HepG2 (cell line): Measurements from ENCODE around the gene NDUFS7. TPM values are rescaled to one million over a fixed set of nuclear protein-coding genes. Genes with fewer than 3 reads are reported as not detected.

ENCODE experiments used
- ATAD3A ChIP-seq: sonication (generic); formaldehyde crosslinking; IDR thresholded peaks from 2 replicates; pipeline ENCODE4 v1.4.0; 2020; ENCODE audit warnings: missing genetic modification reagents
- DNMT1 ChIP-seq: sonication (generic); formaldehyde crosslinking; IDR thresholded peaks from 2 replicates; pipeline ENCODE4 v1.5.1; 2020; ENCODE audit warnings: mild to moderate bottlenecking, missing genetic modification reagents
- JUN ChIP-seq: sonication (generic); formaldehyde crosslinking; IDR thresholded peaks from 2 replicates; pipeline ENCODE4 v1.4.0; 2020; ENCODE audit warnings: mild to moderate bottlenecking, missing genetic modification reagents
- MEIS2 ChIP-seq: sonication (generic); formaldehyde crosslinking; IDR thresholded peaks from 2 replicates; pipeline ENCODE4 v1.9.0; 2021; ENCODE audit warnings: mild to moderate bottlenecking, missing genetic modification reagents
- MIER2 ChIP-seq: IDR thresholded peaks from 2 replicates; pipeline ENCODE4 v1.6.1; 2016; ENCODE audit warnings: missing biosample characterization, missing genetic modification reagents
- NFKB2 ChIP-seq: sonication (generic); formaldehyde crosslinking; IDR thresholded peaks from 2 replicates; pipeline ENCODE4 v1.4.0; 2020; ENCODE audit warnings: missing genetic modification reagents, borderline replicate concordance
- ONECUT2 ChIP-seq: sonication (generic); formaldehyde crosslinking; IDR thresholded peaks from 2 replicates; pipeline ENCODE4 v1.4.0; 2020; ENCODE audit warnings: missing genetic modification reagents
- PAF1 ChIP-seq: IDR thresholded peaks from 2 replicates; pipeline ENCODE4 v1.6.1; 2016; ENCODE audit warnings: missing genetic modification reagents, missing compliant biosample characterization
- RARA ChIP-seq: IDR thresholded peaks from 2 replicates; pipeline ENCODE4 v1.6.1; 2016; ENCODE audit warnings: missing genetic modification reagents, missing compliant biosample characterization
- RCOR2 ChIP-seq: IDR thresholded peaks from 2 replicates; pipeline ENCODE4 v1.6.1; 2016; ENCODE audit warnings: missing biosample characterization, missing genetic modification reagents
- SAFB2 ChIP-seq: sonication (generic); formaldehyde crosslinking; IDR thresholded peaks from 2 replicates; pipeline ENCODE4 v1.5.1; 2020; ENCODE audit warnings: missing genetic modification reagents, low read depth, mild to moderate bottlenecking, borderline replicate concordance
- SIN3B ChIP-seq: fragments of 150-350 bp; IDR thresholded peaks from 2 replicates; pipeline ENCODE4 v1.6.1; 2014; ENCODE audit warnings: low read length
- SRSF1 ChIP-seq: fragments of 200-400 bp; formaldehyde crosslinking; optimal IDR thresholded peaks from 2 replicates; pipeline ENCODE3; 2017; ENCODE audit warnings: mild to moderate bottlenecking, low read depth, low read length, moderate library complexity
- TGIF2 ChIP-seq: IDR thresholded peaks from 2 replicates; pipeline ENCODE4 v1.6.1; 2016; ENCODE audit warnings: control low read depth, missing compliant biosample characterization
- ZNF350 ChIP-seq: sonication (generic); formaldehyde crosslinking; IDR thresholded peaks from 2 replicates; pipeline ENCODE4 v1.4.0; 2020; ENCODE audit warnings: mild to moderate bottlenecking, low read depth, missing genetic modification reagents, borderline replicate concordance
- ZNF572 ChIP-seq: sonication (generic); formaldehyde crosslinking; IDR thresholded peaks from 2 replicates; pipeline ENCODE4 v1.5.1; 2020; ENCODE audit warnings: mild to moderate bottlenecking, missing genetic modification reagents
- ZNF614 ChIP-seq: IDR thresholded peaks from 2 replicates; pipeline ENCODE4 v1.6.1; 2018; ENCODE audit warnings: missing biosample characterization, missing genetic modification reagents, inconsistent platforms, borderline replicate concordance
- ZNF781 ChIP-seq: sonication (generic); formaldehyde crosslinking; IDR thresholded peaks from 2 replicates; pipeline ENCODE4 v1.5.1; 2020; ENCODE audit warnings: borderline replicate concordance, mild to moderate bottlenecking, missing genetic modification reagents; ENCODE audit errors: not compliant biosample characterization
- ZNF83 ChIP-seq: sonication (generic); formaldehyde crosslinking; IDR thresholded peaks from 2 replicates; pipeline ENCODE4 v1.4.0; 2020; ENCODE audit warnings: missing genetic modification reagents, mild to moderate bottlenecking, borderline replicate concordance
- ZSCAN31 ChIP-seq: sonication (generic); formaldehyde crosslinking; IDR thresholded peaks from 2 replicates; pipeline ENCODE4 v1.5.0; 2020; ENCODE audit warnings: low read depth, mild to moderate bottlenecking, missing genetic modification reagents
- polyA plus RNA-seq, 8 experiments: library from polyadenylated mRNA; depleted of rRNA in 3 of 8; stranded (reverse) in 7 of 8; unstranded in 1 of 8; fragments of >200 nt; fragmentation: Illumina TruSeq in 4 of 8; extraction: Trizol in 4 of 8; gene quantifications; 2 replicates each; pipeline versions ENCODE4 v1.2.1 to v1.2.3, GENCODE V29; 2011 to 2016; ENCODE audit warnings: low read depth in 4 of 8, missing spikeins in 1 of 8, mixed read lengths in 1 of 8; ENCODE audit not compliant: insufficient read depth in 1 of 8
- total RNA-seq, 5 experiments: library from RNA; depleted of rRNA; stranded (reverse); fragments of >200 nt; fragmentation: Illumina TruSeq; extraction: Trizol; gene quantifications; 2 replicates each; pipeline ENCODE4 v1.2.3, GENCODE V29; 2016; ENCODE audit warnings: low read depth in 1 of 5
- TF ChIP-seq, protein P1 (sequence below): sonication (generic); formaldehyde crosslinking; IDR thresholded peaks from 2 replicates; pipeline ENCODE4 v1.8.1; 2023; ENCODE audit warnings: missing genetic modification reagents, inconsistent platforms, borderline replicate concordance
- TF ChIP-seq, protein P2 (sequence below), 2 experiments: sonication (generic) in 1 of 2; formaldehyde crosslinking in 1 of 2; IDR thresholded peaks; 2 replicates each; pipeline versions ENCODE4 v1.4.0 to v1.6.1; 2018 to 2020; ENCODE audit warnings: missing genetic modification reagents in 2 of 2, borderline replicate concordance in 1 of 2, low read depth in 1 of 2, mild to moderate bottlenecking in 1 of 2, missing biosample characterization in 1 of 2
- TF ChIP-seq, protein P3 (sequence below): sonication (generic); formaldehyde crosslinking; IDR thresholded peaks from 2 replicates; pipeline ENCODE4 v1.5.0; 2020; ENCODE audit warnings: mild to moderate bottlenecking, missing genetic modification reagents
- TF ChIP-seq, protein P4 (sequence below): sonication (generic); formaldehyde crosslinking; IDR thresholded peaks from 2 replicates; pipeline ENCODE4 v1.4.0; 2020; ENCODE audit warnings: missing genetic modification reagents, mild to moderate bottlenecking, borderline replicate concordance

The NDUFS7 gene
- total and polyA plus RNA-seq, 2 of the 13 experiments (the other 11 are each of a cell fraction or from before 2014, with no cell fraction given), result 34.3 to 66.9 TPM

DNA sequence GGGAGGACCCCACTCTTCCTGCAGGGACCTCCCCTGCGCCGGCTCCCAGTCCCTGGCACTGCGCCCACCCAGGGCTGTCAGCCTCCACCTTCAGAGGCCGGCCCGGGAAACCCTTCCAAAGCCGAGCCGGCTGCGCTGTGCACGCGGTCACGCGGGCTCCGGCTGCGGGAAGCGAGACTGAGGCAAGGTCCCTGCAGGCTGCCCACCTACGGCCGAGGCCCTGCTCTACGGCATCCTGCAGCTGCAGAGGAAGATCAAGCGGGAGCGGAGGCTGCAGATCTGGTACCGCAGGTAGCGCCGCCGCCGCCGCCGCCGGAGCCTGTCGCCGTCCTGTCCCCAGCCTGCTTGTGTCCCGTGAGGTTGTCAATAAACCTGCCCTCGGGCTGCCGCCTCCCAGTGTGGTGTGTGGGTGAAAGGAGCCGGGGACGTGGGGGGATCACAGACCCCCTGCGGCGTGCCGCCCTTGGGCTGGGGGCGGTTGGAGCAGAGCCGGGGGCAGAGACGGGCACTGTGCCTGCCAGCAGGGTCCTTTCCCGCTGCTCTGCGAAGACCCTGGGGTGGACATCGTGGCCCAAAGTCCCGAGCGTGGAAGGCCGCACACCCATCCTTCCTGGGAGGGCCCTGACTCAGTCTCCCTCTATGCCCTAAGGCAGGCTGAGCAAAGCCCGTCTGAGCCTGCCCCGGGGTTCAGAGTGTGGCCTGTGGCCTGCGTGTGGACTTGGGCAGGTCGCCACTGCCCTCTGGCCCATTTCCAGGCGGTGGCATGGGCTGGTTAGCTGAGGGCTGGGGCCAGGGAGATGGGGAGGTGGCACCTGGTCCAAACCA is 11.7 kb downstream of the NDUFS7 start (continued):
- peak; percentile 85; the same call in 1 of the 2 replicates for TF ChIP-seq PAF1 (CRISPR knock-in tag)
- no peak for TF ChIP-seq NFKB2 (CRISPR knock-in tag)
- TF ChIP-seq SAFB2 (CRISPR knock-in tag), result 0 out of 2 replicates have a peak, but pooled peaks have one; percentile 30
- no peak for TF ChIP-seq JUN
- TF ChIP-seq, protein P1, sequence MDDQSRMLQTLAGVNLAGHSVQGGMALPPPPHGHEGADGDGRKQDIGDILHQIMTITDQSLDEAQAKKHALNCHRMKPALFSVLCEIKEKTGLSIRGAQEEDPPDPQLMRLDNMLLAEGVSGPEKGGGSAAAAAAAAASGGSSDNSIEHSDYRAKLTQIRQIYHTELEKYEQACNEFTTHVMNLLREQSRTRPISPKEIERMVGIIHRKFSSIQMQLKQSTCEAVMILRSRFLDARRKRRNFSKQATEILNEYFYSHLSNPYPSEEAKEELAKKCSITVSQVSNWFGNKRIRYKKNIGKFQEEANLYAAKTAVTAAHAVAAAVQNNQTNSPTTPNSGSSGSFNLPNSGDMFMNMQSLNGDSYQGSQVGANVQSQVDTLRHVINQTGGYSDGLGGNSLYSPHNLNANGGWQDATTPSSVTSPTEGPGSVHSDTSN (CRISPR knock-in tag), result no peak
- no peak for TF ChIP-seq RARA (CRISPR knock-in tag)
- TF ChIP-seq ATAD3A, result no peak
- peak; percentile 36 for TF ChIP-seq SRSF1
- TF ChIP-seq ZNF350 (CRISPR knock-in tag), result no peak
- TF ChIP-seq, protein P2, sequence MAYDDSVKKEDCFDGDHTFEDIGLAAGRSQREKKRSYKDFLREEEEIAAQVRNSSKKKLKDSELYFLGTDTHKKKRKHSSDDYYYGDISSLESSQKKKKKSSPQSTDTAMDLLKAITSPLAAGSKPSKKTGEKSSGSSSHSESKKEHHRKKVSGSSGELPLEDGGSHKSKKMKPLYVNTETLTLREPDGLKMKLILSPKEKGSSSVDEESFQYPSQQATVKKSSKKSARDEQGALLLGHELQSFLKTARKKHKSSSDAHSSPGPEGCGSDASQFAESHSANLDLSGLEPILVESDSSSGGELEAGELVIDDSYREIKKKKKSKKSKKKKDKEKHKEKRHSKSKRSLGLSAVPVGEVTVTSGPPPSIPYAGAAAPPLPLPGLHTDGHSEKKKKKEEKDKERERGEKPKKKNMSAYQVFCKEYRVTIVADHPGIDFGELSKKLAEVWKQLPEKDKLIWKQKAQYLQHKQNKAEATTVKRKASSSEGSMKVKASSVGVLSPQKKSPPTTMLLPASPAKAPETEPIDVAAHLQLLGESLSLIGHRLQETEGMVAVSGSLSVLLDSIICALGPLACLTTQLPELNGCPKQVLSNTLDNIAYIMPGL (CRISPR knock-in tag; IDR thresholded peaks at IDR 0.05; ENCODE audit: borderline replicate concordance in 1 of 2, low read depth in 1 of 2), result no peak
- TF ChIP-seq SIN3B, result no peak
- TF ChIP-seq ZNF781 (CRISPR knock-in tag), result no peak
- TF ChIP-seq ZNF83 (CRISPR knock-in tag), result no peak
- TF ChIP-seq RCOR2, result no peak
- 0 out of 2 replicates have a peak, but pooled peaks have one; percentile 81 for TF ChIP-seq DNMT1 (CRISPR knock-in tag)
- TF ChIP-seq ZSCAN31 (CRISPR knock-in tag), result no peak
- no peak for TF ChIP-seq TGIF2
- TF ChIP-seq MEIS2 (CRISPR knock-in tag), result no peak
- no peak for TF ChIP-seq ONECUT2 (CRISPR knock-in tag)
- TF ChIP-seq, protein P3, sequence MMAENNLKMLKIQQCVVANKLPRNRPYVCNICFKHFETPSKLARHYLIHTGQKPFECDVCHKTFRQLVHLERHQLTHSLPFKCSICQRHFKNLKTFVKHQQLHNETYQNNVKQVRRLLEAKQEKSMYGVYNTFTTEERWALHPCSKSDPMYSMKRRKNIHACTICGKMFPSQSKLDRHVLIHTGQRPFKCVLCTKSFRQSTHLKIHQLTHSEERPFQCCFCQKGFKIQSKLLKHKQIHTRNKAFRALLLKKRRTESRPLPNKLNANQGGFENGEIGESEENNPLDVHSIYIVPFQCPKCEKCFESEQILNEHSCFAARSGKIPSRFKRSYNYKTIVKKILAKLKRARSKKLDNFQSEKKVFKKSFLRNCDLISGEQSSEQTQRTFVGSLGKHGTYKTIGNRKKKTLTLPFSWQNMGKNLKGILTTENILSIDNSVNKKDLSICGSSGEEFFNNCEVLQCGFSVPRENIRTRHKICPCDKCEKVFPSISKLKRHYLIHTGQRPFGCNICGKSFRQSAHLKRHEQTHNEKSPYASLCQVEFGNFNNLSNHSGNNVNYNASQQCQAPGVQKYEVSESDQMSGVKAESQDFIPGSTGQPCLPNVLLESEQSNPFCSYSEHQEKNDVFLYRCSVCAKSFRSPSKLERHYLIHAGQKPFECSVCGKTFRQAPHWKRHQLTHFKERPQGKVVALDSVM (CRISPR knock-in tag), result peak; percentile 18; the same call in 1 of the 2 replicates
- TF ChIP-seq MIER2 (CRISPR knock-in tag), result no peak
- no peak for TF ChIP-seq ZNF614 (CRISPR knock-in tag)
- TF ChIP-seq ZNF572 (CRISPR knock-in tag), result no peak
- TF ChIP-seq, protein P4, sequence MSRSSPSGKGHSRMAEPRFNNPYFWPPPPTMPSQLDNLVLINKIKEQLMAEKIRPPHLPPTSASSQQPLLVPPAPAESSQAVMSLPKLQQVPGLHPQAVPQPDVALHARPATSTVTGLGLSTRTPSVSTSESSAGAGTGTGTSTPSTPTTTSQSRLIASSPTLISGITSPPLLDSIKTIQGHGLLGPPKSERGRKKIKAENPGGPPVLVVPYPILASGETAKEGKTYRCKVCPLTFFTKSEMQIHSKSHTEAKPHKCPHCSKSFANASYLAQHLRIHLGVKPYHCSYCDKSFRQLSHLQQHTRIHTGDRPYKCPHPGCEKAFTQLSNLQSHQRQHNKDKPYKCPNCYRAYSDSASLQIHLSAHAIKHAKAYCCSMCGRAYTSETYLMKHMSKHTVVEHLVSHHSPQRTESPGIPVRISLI (CRISPR knock-in tag), result no peak
